Astrocyte (in vitro differentiated cells and primary cell): ENCODE results near the gene TRIO.

Experiments
- CTCF ChIP-seq: IDR thresholded peaks from 2 replicates; pipeline ENCODE4 v1.5.1; 2011; ENCODE audit warnings: low read depth, mild to moderate bottlenecking, inconsistent platforms, low read length, moderate library complexity; ENCODE audit not compliant: insufficient read depth
- EZH2 ChIP-seq: IDR thresholded peaks from 2 replicates; pipeline ENCODE4 v1.6.1; 2012; ENCODE audit warnings: mild to moderate bottlenecking, low read length, inconsistent platforms; ENCODE audit not compliant: insufficient read depth

- TF ChIP-seq EZH2 (no peak), CTCF (no peak)
Measured at GRCh38 chr5:14551211-14551610, 408.1 kb downstream of the TRIO start.
